ENCODE results near the gene SNAPC1.
"Not testable (repeated sequence)": the region's sequence is repeated elsewhere in the genome, so short reads cannot be mapped to it uniquely, and the experiment has no call there.

Gene SNAPC1

GRCh38 chr14:61749867-61750266, 12.4 kb upstream of the SNAPC1 start:
- DNase-seq (ENCODE audit: low read depth in 2 of 2) = no peak

GRCh38 chr14:61750708-61751474, 11.3 kb upstream of the SNAPC1 start:
- DNase-seq (ENCODE audit: low read depth in 2 of 2) = peak; percentile 57 to 68

- no peak for DNase-seq (ENCODE audit: low read depth in 2 of 2)
These were observed 10.7 kb upstream of the SNAPC1 start for GRCh38 chr14:61751475-61751989.

- DNase-seq (ENCODE audit: low read depth in 2 of 2) = no peak
These were observed 9.6 kb upstream of the SNAPC1 start for GRCh38 chr14:61752626-61753025.

GRCh38 chr14:61753631-61754030, 8.6 kb upstream of the SNAPC1 start:
- no peak for DNase-seq (ENCODE audit: low read depth in 2 of 2)

- DNase-seq (ENCODE audit: low read depth in 2 of 2) = no peak
These were observed 7.4 kb upstream of the SNAPC1 start for GRCh38 chr14:61754627-61755381.

- DNase-seq (ENCODE audit: low read depth in 2 of 2) = not testable (repeated sequence)
These were observed 6.9 kb upstream of the SNAPC1 start for GRCh38 chr14:61755382-61755742.

GRCh38 chr14:61756135-61756534, 6.1 kb upstream of the SNAPC1 start:
- DNase-seq (ENCODE audit: low read depth in 2 of 2) = no peak

- DNase-seq (ENCODE audit: low read depth in 2 of 2) = no peak
These were observed 2.3 kb upstream of the SNAPC1 start for GRCh38 chr14:61759878-61760277.

GRCh38 chr14:61761557-61761956, 663 bp upstream of the SNAPC1 start:
- no peak for DNase-seq (ENCODE audit: low read depth in 2 of 2)

GRCh38 chr14:61764342-61765122, 2.3 kb downstream of the SNAPC1 start:
- DNase-seq (ENCODE audit: low read depth in 2 of 2) = no peak

- no peak for DNase-seq (ENCODE audit: low read depth in 2 of 2)
These were observed 3.2 kb downstream of the SNAPC1 start for GRCh38 chr14:61765225-61765943.

- no peak for DNase-seq (ENCODE audit: low read depth in 2 of 2)
These were observed 3.9 kb downstream of the SNAPC1 start for GRCh38 chr14:61766151-61766550.

GRCh38 chr14:61768240-61768639, 6.0 kb downstream of the SNAPC1 start:
- no peak for DNase-seq (ENCODE audit: low read depth in 2 of 2)

GRCh38 chr14:61769893-61770292, 7.7 kb downstream of the SNAPC1 start:
- DNase-seq (ENCODE audit: low read depth in 2 of 2) = no peak

- no peak for DNase-seq (ENCODE audit: low read depth in 2 of 2)
These were observed 12.6 kb downstream of the SNAPC1 start for GRCh38 chr14:61774861-61775260.

- DNase-seq (ENCODE audit: low read depth in 2 of 2) = no peak
These were observed 17.9 kb downstream of the SNAPC1 start for GRCh38 chr14:61780125-61780524.

GRCh38 chr14:61797309-61797708, 35.1 kb downstream of the SNAPC1 start:
- no peak for DNase-seq (ENCODE audit: low read depth in 2 of 2)

- DNase-seq (ENCODE audit: low read depth in 2 of 2) = no peak
These were observed 39.9 kb downstream of the SNAPC1 start for GRCh38 chr14:61802010-61802568.

GRCh38 chr14:61803755-61804154, 41.5 kb downstream of the SNAPC1 start:
- no peak for DNase-seq (ENCODE audit: low read depth in 2 of 2)

- DNase-seq (ENCODE audit: low read depth in 2 of 2) = no peak
These were observed 43.2 kb downstream of the SNAPC1 start for GRCh38 chr14:61805451-61805850.

Data from stimulated activated CD4-positive, alpha-beta T cell treated with anti-CD3 and anti-CD28 coated beads, Interleukin-1b, Interleukin-23, amount 100 ng/mL, for 4 hours (primary cell).